AG08395 (cell line): ENCODE results near the gene PLCD3.
"Not testable (repeated sequence)": the region's sequence is repeated elsewhere in the genome, so short reads cannot be mapped to it uniquely, and the experiment has no call there.

Experiments used
- DNase-seq: peaks from one replicate; pipeline ENCODE4 v3.0.0; 2012; ENCODE audit warnings: mixed read lengths, low spot score

The PLCD3 gene

DNA sequence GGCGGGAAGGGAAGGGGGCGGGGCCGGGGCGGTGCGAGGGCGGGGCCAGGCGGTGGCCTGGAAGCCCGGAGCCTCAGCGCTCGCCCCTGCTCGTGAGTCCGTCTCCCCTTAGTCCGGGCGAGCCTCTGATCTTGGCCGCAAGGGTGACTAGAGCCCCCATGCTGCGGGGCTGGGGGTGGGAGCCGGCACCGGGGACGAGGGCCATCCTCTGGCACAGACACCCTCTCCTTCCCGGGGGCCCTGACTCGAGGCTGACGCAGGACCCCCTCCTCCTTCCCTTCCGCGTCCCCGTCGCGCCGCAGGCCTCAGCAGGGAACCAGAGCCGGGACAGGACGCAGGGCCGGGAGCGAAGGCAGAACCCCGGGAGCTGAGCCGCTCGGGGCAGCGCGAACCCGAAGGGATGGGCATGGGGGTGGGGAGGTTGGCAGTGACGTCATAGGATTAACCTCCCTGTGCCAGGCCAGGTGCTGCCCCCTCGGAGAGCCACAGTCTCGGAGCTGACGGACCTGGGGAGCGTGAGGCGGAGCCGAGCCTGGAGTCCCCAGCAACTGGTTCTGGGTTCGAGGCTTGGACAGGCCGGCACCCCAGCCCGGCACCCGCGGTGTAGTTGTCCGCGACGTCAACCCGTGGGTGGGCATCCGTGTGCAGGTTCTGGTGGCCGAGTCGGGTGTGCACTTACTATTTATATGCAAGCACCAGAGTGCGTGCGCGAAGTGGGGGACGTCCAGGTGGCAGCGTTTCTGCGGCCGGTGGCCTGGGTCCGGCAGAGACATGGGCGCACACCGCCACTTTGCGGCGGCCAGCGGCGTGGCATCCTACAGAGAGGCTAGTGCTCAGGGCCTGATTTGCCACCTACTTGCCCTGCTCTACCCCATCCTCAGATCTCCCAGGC is 503 bp upstream of the PLCD3 start:
- peak; percentile 88 for DNase-seq

DNA sequence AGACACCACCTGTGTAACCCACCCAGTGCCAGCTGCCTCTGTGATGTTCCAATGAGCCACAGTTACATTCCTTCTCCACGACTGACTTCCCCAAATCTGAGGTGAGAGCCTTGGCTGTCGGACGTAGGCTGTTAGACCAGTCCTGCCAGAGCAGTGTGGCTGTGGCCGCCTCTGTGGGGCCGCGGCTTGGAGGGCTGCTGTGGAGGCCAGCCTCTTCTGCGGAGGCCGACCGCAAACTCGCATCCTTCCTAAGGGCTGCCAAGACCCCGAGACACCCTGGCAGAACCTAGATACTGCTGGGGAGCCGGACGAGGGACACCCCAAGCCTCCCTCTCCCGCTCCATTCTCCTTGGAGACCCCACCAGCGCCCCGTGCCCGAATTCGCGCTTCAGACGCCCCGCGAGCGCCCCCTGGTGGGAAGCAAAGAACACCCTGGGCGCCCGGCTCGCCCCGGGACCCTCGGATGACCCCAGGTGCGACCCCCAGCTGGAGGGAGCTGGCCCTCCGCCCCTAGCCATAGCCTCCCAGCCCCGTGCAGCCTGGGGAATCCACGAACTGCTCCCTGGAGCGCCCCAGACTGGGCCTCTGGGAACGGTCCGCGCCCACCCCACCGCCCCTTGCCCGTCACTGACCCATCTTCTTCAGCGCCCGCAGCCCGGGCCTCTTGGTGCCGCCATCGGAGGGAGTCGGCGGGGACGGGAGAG is 547 bp downstream of the PLCD3 start:
- DNase-seq, result no peak

DNA sequence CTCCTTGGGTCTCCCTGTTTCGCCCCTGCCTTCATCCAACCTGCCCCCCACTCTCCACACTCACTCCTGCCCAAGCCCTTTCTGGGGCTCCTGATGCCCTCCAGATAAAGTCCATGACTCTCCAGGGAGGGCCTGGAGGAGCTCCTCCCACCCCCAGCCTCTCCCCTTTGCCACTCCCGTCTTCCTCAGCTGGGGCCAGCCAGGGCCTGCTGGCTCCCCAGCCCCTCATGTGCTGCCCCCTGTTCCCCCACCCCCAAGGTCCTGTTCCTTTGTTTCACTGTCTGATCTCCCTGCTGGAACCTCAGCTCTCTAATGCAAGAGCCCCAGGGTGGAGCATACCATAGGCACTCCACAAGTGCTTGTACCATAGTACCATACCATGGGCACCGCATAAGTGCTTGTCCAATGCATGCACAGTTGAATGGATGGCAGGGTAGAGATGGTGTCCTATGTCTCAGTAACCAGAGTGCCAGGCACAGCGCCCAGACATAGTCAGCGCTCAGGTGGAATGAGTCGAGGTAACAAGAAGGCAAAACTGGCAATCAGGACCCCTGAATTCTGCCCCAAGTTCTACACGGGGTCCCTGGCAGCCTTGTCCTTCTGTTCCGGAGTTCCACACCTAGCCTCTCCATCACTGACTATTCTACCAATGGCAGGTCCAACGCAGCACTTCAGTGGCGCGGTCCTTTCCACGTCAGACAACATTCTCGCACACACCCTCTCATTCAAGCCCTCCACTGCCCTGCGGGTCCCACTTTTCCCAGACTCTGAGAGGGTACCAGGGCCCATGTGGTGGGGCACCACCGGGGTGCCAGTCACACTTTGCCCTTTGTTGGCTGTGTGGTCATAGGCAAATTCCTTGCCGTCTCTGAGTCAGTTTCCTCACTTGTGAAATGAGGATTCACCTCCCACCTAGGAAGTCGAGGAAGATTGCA is 1.4 kb downstream of the PLCD3 start:
- DNase-seq, result no peak

DNA sequence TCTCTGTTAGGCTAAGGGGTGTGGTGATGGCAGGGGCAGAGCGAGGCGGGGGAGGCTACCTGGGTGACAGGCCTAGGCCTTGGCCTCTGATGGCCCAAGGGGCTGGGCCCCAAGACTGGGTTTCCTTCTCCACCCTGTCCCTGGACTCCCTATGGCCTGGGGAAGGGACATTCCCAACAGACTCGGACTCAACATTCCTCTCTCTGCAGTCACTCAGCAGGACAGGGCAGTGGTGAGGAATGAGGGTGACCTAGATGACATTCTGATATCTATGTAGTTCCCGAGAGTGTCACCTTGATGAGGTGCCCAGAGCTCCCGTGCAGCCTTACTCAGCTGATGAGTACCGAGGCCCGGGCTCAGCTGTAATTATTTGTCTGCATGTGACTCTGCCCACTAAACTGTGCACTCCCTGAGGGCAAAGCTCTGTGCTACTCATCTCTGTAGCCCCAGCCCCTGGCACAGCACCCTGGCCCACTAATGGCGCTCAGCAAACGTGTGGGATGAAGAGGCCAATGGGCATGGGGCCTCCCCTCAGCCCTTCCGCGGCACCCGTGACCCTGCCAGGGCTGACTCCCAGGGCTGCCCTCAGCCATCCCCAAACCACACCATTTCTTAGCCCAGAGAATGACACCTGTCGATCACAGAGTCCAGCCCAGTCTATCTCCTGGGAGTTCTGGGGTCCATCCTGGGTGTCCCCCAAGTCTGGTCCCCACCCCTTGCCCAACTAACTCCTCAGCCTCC is 2.2 kb downstream of the PLCD3 start:
- DNase-seq, result no peak

DNA sequence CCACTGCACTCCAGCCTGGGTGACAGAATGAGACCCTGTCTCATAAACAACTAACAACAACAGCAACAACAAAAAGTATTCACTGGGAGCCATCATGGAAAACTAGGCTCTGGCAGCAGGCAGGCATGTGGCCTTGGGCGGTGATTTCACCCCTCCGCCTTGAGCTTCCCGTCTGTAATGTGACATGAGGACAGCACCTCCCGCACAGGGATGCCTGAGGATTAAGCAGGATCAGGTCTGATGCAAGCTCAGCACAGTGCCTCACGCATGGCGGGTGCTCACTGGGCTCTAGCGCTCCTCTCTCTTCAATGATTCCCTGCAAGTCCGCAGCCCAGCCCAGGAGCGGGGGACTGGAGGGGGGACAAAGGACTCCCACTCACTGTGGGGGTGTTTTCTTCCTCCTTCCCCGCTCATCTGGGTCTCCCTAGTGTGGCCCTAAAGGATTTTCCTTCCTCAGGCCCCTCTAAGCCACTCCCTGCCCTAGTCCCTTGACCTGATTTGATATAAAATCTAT is 2.8 kb downstream of the PLCD3 start:
- peak; percentile 60 for DNase-seq

DNA sequence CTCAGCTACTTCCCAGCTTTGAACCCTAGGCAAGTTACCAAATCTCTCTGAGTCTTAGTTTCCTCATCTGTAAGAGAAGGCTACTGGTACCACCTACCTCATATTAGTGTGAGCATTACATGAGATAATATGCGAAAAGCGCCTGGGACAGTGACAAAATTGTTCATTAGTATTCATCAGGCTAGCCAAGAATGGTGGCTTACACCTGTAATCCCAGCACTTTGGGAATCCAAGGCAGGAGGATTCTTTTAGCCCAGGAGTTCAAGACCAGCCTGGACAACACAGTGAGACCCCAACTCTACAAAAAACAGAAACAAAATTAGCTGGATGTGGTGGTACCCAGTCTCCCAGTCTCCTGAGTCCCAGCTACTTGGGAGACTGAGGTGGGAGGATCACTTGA is 3.3 kb downstream of the PLCD3 start:
- no peak for DNase-seq

DNA sequence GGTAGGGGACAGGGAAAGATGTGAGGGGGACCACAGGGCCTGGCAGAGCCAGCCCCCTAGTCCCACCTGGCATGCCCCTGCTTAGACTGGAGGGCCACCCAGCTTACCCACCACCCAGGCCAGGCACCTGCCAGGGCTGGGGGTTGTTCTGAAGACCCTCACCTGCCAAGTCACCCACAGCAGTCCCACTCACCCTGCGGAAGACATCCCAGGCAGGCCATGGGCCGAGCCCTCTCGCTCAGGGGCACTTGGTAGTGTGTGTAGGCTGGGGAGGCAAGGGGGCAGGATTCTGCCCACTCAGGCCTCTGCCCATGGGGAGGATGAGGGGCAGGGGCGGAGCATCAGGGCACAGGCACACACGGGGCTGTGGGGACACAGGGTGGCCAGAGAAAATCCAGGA is 4.0 kb downstream of the PLCD3 start:
- DNase-seq, result no peak

DNA sequence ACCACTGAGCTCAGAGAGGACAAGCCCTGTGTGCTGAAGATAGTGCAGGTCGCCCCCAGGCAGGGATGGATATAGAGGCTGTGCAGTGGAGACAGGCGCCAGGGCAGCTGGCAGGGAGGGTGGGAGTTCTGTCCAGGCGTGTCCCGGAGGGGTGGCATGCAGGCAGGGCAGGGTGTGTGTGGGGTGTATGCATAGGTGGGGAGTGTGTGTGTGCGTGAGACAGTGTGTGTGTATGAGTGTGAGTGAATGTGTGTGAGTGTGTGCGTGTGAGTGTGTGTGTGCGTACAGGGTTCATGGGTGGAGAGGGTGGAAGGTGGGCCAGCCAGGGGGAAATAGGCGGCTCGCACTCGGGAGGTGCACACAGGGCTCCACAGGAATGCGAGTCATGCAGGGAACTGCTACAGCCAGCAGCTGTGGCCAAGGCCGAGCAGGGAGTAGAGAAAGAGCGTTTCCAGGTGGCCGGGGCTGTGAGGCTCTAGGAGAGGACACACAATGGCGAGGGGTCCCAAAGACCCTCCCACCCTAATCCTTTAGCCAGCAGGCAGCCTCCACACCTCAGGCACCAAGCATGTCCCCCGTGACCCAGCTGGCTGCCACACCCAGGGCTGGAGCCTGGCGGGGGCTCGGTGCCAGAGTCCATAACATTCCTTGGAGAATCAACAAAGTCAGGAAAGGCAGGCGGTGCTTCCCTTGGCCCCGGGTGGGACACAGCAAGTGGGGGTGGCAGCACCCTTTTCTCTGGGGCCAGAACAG is 4.6 kb downstream of the PLCD3 start:
- DNase-seq, result no peak

DNA sequence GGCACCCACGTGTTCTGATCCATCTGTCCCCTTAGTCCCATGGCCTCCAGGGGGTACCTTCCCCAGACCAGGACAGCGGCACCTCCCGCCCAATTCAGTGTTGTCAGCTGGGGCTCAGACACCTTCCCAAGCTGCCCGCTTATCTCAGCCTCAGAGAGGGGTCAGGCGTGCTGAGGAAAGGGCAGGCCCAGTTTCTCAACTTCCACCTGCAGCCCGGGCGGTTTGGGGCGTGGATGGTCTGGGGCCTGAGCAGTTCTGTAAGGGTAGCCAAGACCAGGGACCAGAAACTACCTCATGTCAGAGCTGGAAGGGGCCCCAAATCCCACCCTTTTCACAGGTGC is 5.1 kb downstream of the PLCD3 start:
- DNase-seq, result no peak

DNA sequence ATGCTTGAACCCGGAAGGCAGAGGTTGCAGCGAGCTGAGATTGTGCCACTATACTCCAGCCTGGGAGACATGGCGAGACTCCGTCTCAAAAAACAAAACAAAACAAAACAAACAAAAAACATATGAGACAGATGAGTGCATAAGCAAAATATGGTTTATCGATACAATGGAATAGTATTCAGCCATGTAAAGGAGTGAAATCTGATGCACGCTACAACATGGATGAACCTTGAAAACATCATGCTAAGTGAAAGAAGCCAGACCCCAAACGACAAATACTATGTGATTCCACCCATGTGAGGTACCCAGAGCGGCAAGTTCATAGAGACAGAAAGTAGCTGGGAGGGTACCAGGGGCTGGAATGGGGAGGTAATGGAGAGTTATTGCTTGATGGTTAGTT is 6.8 kb downstream of the PLCD3 start:
- no peak for DNase-seq

DNA sequence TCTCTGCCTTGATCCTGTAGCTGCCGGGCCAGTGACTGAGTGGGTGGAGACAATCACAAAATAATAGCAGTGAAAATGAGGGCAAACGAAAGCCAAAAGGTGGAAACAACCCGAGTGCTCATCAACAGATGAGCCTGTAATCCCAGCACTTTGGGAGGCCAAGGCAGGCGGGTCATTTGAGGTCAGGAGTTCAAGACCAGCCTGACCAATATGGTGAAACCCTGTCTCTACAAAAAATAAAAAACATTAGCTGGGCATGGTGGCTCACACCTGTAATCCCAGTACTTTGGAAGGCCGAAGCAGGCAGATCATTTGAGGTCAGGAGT is 7.6 kb downstream of the PLCD3 start:
- DNase-seq, result not testable (repeated sequence)

DNA sequence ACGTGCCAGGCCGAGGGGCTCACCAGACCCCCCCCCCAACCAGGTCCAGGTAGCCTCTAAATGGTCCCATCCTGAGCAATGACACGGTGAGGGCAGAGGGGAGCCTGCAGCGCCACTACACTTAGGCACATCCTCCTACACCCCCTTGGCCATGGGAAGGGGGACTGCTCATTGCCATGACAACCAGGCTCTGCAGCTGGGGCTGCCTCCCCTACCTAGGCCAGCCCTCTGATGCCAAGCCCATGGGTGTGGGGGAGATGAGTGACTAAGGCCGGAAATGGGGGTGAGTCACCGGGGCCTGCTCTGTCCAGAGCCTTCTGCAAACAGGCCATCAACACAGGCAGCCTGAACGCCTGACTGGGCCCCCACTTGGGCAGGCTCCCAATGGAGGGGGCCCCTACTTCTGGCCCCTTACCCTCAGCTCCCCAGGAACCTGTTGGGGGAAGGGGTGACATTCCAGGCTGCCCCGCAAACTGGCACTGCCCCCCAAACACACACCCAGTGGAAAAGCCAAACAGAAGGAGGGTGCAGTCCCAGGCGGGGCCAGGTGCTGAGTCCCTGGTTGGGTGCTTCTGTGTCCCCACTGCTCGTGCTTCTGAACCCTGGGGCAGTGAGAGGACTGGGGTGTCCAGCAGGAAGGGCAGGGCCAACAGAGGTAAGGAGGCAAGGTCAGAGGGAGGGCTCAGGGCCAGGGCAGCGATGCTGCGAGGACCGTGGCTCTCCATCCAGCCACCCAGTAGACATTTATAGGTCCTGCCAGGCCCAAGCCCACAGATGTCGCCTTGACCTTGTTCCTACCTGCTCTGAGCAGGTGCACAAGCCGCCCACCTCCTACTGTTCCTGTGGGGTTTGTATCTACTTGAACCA is 8.2 kb downstream of the PLCD3 start:
- peak; percentile 93 for DNase-seq

DNA sequence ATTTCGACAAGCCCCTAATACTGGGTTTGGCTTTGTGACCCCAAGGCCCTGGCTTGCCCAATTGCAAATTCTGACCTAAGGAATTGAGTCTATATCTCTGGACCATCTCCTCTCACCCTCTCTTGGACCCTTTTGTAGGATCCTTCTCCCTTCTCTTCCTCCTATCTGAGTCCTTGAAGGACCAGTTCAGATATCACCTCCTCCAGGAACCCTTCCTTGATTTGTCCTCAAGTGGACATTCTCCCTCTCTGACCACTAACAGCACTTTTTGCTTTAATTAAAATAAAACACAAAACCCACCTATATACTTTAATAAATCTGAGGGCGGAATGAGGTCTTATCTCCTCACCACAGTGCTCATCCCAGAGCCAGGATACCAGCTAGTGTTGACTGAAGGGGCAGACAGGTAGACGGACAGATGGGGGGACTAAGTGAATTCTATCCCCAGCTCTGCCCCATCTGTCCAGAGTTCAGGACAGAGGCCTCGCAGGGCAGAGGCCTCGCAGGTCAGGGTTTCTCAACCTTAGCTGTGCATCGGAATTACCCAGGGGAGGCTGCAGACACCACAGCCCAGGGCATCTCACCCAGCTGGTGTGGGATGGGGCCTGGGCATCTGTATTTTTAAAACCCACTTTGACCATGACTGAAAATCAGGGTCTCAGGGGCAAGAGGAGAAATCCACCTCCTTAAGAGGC is 9.1 kb downstream of the PLCD3 start:
- no peak for DNase-seq

DNA sequence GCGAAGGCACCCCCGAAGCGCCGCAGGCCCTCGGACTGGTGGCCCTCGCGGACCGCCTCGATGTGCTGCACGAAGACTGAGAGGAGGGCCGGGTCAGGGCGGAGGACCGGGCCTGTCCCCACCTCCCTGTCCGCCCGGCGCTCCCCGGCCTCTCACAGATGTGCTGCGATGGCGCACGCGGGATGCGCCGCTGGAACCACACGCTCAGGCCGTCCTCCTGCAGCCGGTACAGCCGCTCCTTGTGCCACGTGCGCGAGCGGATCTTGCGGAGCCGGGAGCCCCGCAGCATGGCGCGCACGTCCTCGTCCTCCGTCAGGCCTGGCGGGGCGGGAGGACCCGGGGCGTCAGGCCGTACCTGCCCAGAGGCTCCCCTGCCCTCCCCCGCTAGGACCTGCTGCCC is 11.3 kb downstream of the PLCD3 start:
- no peak for DNase-seq

DNA sequence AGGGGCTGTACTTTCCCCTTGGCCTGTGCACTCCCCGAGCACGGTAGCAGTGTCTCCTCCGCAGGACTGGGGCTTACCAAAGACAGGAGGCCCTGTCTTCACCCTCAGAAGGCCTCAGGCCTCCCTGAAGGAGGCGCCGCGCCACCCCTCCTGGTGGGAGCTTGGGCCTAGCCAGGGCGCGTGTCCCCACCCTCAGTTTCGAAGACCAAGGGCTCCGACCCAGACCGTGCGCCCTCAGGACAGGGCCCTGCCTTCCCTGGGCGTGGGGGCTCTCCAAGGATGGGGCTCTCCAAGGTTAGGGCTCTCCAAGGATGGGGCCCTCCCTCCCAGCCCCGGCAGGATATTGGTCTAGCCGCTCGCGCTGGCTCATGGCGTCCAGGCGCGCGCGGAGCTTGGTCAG is 11.8 kb downstream of the PLCD3 start:
- DNase-seq, result no peak

DNA sequence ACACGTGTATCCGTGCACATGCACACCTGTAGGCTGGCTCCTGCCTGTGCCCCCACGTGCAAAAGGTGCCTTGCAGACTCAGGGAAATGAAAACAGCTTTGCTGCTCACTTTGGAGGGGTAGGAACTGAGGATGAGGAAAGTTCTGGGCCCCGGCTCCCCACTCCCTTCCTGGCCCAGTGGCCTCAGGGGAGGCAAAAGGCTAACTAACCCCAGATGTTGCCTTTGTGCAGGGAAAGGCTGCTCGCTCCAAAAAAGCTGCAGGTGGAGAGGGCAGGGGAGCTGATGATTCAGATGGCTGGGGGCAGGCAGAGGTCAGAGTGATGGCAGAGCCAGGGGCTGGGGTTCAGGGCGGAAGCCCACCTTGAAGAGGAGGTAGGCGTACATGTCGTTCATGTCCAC is 12.4 kb downstream of the PLCD3 start:
- no peak for DNase-seq

DNA sequence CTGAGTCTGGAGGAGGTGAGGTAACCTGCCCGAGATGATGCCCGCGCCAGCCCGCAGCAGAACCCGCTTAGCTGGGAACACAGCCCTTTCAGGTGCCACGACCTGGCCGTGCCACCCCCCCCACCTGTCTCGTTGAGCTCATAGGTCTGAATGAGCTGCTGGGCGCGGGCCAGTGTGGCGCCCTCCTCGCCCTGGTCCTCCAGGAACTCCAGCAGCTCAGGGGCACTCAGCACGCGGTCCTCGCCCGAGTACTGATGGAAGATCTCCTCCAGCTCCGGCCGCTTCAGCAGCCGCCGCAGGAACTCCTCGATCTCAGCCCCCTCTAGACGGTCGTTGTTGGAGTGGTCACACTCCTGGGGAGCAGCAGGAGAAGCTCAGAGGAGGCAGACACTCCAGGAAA is 13.6 kb downstream of the PLCD3 start:
- no peak for DNase-seq

DNA sequence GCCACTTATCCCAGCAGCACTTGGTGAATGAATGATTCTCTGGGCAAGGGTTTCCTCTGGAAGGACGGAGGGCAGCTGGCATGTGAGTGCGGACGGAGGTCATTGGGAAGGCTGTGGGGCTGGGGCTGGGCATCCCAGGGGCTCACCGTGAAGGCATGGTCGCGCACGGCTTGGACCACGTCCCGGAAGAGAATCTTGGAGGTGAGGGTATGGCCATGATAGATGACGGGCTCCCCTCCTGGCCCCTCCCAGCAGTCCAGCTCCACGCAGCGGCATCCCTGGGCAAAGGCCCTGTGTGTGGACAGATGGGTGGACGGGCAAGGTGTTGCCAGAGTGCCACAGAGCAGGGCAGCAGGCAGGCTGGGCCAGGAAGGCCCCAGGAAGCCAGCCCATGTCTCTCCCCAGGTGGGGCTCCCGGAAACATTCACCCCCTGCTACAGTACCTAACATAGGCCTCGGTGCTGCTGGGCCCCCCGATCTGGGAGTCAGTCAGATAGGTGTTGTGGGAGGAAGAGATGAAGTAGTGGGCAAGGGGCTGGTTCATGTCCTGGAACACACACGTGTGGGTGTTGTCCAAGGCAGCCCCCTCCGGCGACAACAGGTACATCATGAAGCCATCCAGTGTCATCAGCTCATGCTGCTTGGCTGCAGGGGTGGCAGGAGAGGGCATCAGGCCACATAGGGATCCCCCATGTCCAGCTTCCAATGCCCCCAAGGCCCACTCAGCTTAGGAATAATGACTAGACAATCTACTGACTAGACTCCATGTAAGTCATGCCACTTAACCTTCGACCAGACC is 14.3 kb downstream of the PLCD3 start:
- DNase-seq, result no peak

DNA sequence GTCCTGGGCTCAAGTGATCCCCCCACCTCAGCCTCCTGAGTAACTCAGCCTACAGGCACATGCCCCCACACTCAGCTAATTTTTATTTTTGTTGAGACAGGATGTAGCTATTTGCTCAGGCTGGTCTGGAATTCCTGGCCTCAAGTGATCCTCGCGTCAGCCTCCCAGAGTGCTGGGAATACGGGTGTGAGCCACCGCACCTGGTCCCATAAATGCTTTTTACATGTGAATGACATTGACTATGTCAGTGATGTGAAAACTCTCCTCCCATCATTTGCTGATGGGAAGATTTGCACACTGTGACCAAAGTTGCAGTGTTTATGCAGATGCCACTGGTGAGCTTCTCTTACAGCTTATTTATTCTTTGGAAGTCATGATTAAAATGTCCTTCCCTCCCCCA is 15.0 kb downstream of the PLCD3 start:
- no peak for DNase-seq
